NCI-H1694 treated with DMSO at 0.1 percent for 48 hours (cell line): ENCODE measurements around the gene PRIM2.
"Not testable (repeated sequence)": the region's sequence is repeated elsewhere in the genome, so short reads cannot be mapped to it uniquely, and the experiment has no call there.

Experiments
- DNase-seq: peaks from one replicate; lab custom pipeline; 2025; lab: John Stamatoyannopoulos, UW

Gene PRIM2

GRCh38 chr6:57317060-57317943, at the start of gene PRIM2:
PRIM2 (plus strand) TSS chr6:57317630; CDS start chr6:57318446, 816 bp downstream.
- DNase-seq: peak; percentile 84

- DNase-seq: no peak
Measured at GRCh38 chr6:57268294-57268640, 49.2 kb upstream of the PRIM2 start.

GRCh38 chr6:57274113-57274824, 43.2 kb upstream of the PRIM2 start:
- DNase-seq: not testable (repeated sequence)

GRCh38 chr6:57275384-57275783, 42.0 kb upstream of the PRIM2 start:
- no peak for DNase-seq

- no peak for DNase-seq
Measured at GRCh38 chr6:57276946-57277345, 40.5 kb upstream of the PRIM2 start.

GRCh38 chr6:57278570-57278969, 38.9 kb upstream of the PRIM2 start:
- DNase-seq: no peak

- DNase-seq: no peak
Measured at GRCh38 chr6:57279013-57279412, 38.4 kb upstream of the PRIM2 start.

- no peak for DNase-seq
Measured at GRCh38 chr6:57283106-57283505, 34.3 kb upstream of the PRIM2 start.

- no peak for DNase-seq
Measured at GRCh38 chr6:57283911-57284455, 33.4 kb upstream of the PRIM2 start.

- DNase-seq: not testable (repeated sequence)
Measured at GRCh38 chr6:57288136-57288535, 29.3 kb upstream of the PRIM2 start.

GRCh38 chr6:57293472-57293871, 24.0 kb upstream of the PRIM2 start:
- not testable (repeated sequence) for DNase-seq

- no peak for DNase-seq
Measured at GRCh38 chr6:57294862-57295445, 22.5 kb upstream of the PRIM2 start.

GRCh38 chr6:57297505-57297904, 19.9 kb upstream of the PRIM2 start:
- no peak for DNase-seq

GRCh38 chr6:57298741-57299140, 18.7 kb upstream of the PRIM2 start:
- peak; percentile 41 for DNase-seq

- DNase-seq: no peak
Measured at GRCh38 chr6:57301757-57302156, 15.7 kb upstream of the PRIM2 start.

- no peak for DNase-seq
Measured at GRCh38 chr6:57302477-57302876, 15.0 kb upstream of the PRIM2 start.

GRCh38 chr6:57303931-57304681, 13.3 kb upstream of the PRIM2 start:
- no peak for DNase-seq

GRCh38 chr6:57305107-57305506, 12.3 kb upstream of the PRIM2 start:
- DNase-seq: no peak

- no peak for DNase-seq
Measured at GRCh38 chr6:57305761-57306160, 11.7 kb upstream of the PRIM2 start.

GRCh38 chr6:57306273-57306672, 11.2 kb upstream of the PRIM2 start:
- no peak for DNase-seq

GRCh38 chr6:57307850-57308249, 9.6 kb upstream of the PRIM2 start:
- DNase-seq: no peak

- not testable (repeated sequence) for DNase-seq
Measured at GRCh38 chr6:57308755-57309154, 8.7 kb upstream of the PRIM2 start.
